PC-9 (cell line): ENCODE data around the gene GSTO2. TPM values are rescaled to one million over a fixed set of nuclear protein-coding genes. Genes with fewer than 3 reads are reported as not detected.

ENCODE experiments used
- BruUV-seq: library from RNA; stranded (reverse); fragments of 400-500 nt; replicated peaks from 2 replicates; lab custom pipeline; 2021; lab: Mats Ljungman, UMichigan
- CTCF ChIA-PET: fragments of 300-600 bp; sonication (Branson Sonifier 250); formaldehyde crosslinking; loops from one replicate; lab custom pipeline; 2022; ENCODE audit warnings: antibody characterized with exemption; lab: Charles Lee
- POLR2A ChIA-PET: fragments of 300-600 bp; sonication (Branson Sonifier 250); formaldehyde crosslinking; loops from one replicate; lab custom pipeline; 2022; ENCODE audit warnings: antibody characterized with exemption; ENCODE audit not compliant: unreplicated experiment; lab: Charles Lee
- DNase-seq, 2 experiments: peaks; one replicate each; pipeline versions ENCODE4 v3.0.0 to v3.0.0-alpha.2; 2015 to 2022; ENCODE audit warnings: mixed read lengths in 1 of 2
- H2AFZ ChIP-seq: fragments of 200-600 bp; sonication (generic); 2 replicates; pipeline ENCODE4 v1.8.1; 2017; ENCODE audit warnings: antibody characterized with exemption
- H3F3A ChIP-seq: fragments of 200-600 bp; sonication (generic); 2 replicates; pipeline ENCODE4 v1.8.1; 2017; ENCODE audit warnings: antibody characterized with exemption, mild to moderate bottlenecking, low read depth; ENCODE audit not compliant: insufficient read depth
- H3K27ac ChIP-seq: fragments of 200-600 bp; sonication (generic); 2 replicates; pipeline ENCODE4 v1.6.1; 2016; ENCODE audit warnings: mixed run types
- H3K27me3 ChIP-seq: fragments of 200-600 bp; sonication (generic); 2 replicates; pipeline ENCODE4 v1.6.1; 2016; ENCODE audit warnings: low read depth, mixed run types; ENCODE audit not compliant: insufficient read depth
- H3K36me3 ChIP-seq: fragments of 200-600 bp; sonication (generic); 2 replicates; pipeline ENCODE4 v1.6.1; 2016; ENCODE audit warnings: low read depth, mixed run types
- H3K4me1 ChIP-seq: fragments of 200-600 bp; sonication (generic); replicated peaks from 2 replicates; pipeline ENCODE4 v1.6.1; 2016; ENCODE audit warnings: mixed run types; ENCODE audit not compliant: insufficient read depth
- H3K4me2 ChIP-seq: fragments of 200-600 bp; sonication (generic); 2 replicates; pipeline ENCODE4 v1.6.1; 2017; ENCODE audit warnings: mixed run types
- H3K4me3 ChIP-seq: fragments of 200-600 bp; sonication (generic); 2 replicates; pipeline ENCODE4 v1.6.1; 2016; ENCODE audit warnings: mixed run types
- H3K79me2 ChIP-seq: fragments of 200-600 bp; sonication (generic); 2 replicates; pipeline ENCODE4 v1.6.1; 2017; ENCODE audit warnings: low read depth, mixed run types
- H3K9me2 ChIP-seq: fragments of 200-600 bp; sonication (generic); 2 replicates; pipeline ENCODE4 v1.8.1; 2017; ENCODE audit warnings: mild to moderate bottlenecking; ENCODE audit not compliant: insufficient read depth
- H3K9me3 ChIP-seq: fragments of 200-600 bp; sonication (generic); 2 replicates; pipeline ENCODE4 v1.8.1; 2016; ENCODE audit warnings: low read depth; ENCODE audit not compliant: insufficient read depth
- H4K20me1 ChIP-seq: fragments of 200-600 bp; sonication (generic); 2 replicates; pipeline ENCODE4 v1.8.1; 2017; ENCODE audit not compliant: insufficient read depth
- CTCF ChIP-seq: fragments of 200-600 bp; sonication (generic); conservative IDR thresholded peaks from 2 replicates; pipeline ENCODE4 v1.6.1; 2017; ENCODE audit warnings: mixed run types, antibody characterized with exemption, mild to moderate bottlenecking, moderate library complexity
- EZH2 ChIP-seq: fragments of 200-600 bp; sonication (generic); IDR thresholded peaks from 2 replicates; pipeline ENCODE4 v1.8.0; 2017; ENCODE audit warnings: antibody characterized with exemption, low read depth
- intact Hi-C: fragments of 100-400 bp; cut with micrococcal nuclease; formaldehyde crosslinking; loops from one replicate; pipeline ENCODE4 v1.10.0; 2022; ENCODE audit not compliant: unreplicated experiment
- total RNA-seq: library from RNA; stranded (reverse); gene quantifications from 2 replicates; pipeline ENCODE4 v1.2.3, GENCODE V29; 2021

The GSTO2 gene
- total RNA-seq, 1 experiment from 2014 or later = 3.3 TPM

DNA sequence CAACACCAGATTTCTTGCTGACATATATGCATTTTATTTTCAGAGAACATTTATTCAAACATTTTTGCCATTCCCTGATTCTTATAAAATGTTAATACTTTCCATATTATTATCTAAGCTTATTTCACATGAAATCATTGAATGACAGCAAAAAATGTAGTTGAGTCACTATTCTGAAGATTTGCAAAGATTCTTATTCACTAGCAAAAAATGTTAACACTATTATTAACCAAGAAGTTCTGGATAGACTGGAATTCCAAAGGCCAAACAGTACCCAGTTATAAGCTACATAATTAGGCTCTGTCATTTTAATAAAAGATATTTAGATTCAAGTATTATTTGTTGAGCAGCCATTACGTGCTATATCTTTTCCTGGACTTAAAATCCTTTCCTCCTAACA is 4.3 kb downstream of the GSTO2 start:
- H3K9me3 ChIP-seq = no peaks in the 10 kb centered on the region
- no peak overlapping the region for H3K27ac ChIP-seq
- ChIA-PET CTCF (interaction anchor here (0.5 to 0.6 kb wide), 2 partner anchors 39 to 322 kb away, joined by 3 to 4 read pairs; no protein-coding TSS in a partner anchor), POLR2A (interaction anchor here (0.7 kb wide), 1 partner anchor 445 kb away, joined by 5 read pairs; no protein-coding TSS in a partner anchor)
- no peaks in the 10 kb centered on the region for H3K36me3 ChIP-seq
- no peak overlapping the region for H3K4me2 ChIP-seq
- H3K27me3 ChIP-seq = no peaks in the 10 kb centered on the region
- H3K4me1 ChIP-seq = peaks cover 7% of the 10 kb centered on the region; the same call in 1 of the 2 replicates
- intact Hi-C loops = no loop called here
- no TSS peak for BruUV-seq
- DNase-seq = no peak
- no peak overlapping the region for H3K4me3 ChIP-seq
- H3K9me2 ChIP-seq = no peaks in the 10 kb centered on the region
- no peak overlapping the region for H2AFZ ChIP-seq
- H3F3A ChIP-seq = peaks cover 1% of the 10 kb centered on the region; the same call in 1 of the 2 replicates
- H3K79me2 ChIP-seq = peaks cover 3% of the 10 kb centered on the region
- no peaks in the 10 kb centered on the region for H4K20me1 ChIP-seq
- TF ChIP-seq EZH2 = no peak
- TF ChIP-seq CTCF = no peak

- Histone ChIP-seq H3K9me3 (no peaks in the 10 kb centered on the region), H3K4me2 (peak overlapping the region; percentile 84), H3K27ac (no peak overlapping the region), H3K4me3 (no peak overlapping the region; the same call in 1 of the 2 replicates), H2AFZ (peak overlapping the region; percentile 82), H4K20me1 (no peaks in the 10 kb centered on the region), H3F3A (no peaks in the 10 kb centered on the region), H3K36me3 (no peaks in the 10 kb centered on the region), H3K27me3 (no peaks in the 10 kb centered on the region), H3K79me2 (no peaks in the 10 kb centered on the region), H3K9me2 (no peaks in the 10 kb centered on the region), H3K4me1 (peaks cover 7% of the 10 kb centered on the region; the same call in 1 of the 2 replicates)
- CTCF ChIA-PET = interaction anchor here (0.5 to 0.9 kb wide), 4 partner anchors 11 to 321 kb away, joined by 3 to 5 read pairs (median 4); partner anchors contain the start of gene CFAP43
- TF ChIP-seq CTCF (no peak), EZH2 (no peak)
- no TSS peak for BruUV-seq
- no peak for DNase-seq
- POLR2A ChIA-PET = interaction anchor here (0.5 kb wide), 1 partner anchor 69 kb away, joined by 3 read pairs; no protein-coding TSS in a partner anchor
- intact Hi-C loops = no loop called here
Observed at GRCh38 chr10:104273899-104274575, 5.1 kb downstream of the GSTO2 start.

DNA sequence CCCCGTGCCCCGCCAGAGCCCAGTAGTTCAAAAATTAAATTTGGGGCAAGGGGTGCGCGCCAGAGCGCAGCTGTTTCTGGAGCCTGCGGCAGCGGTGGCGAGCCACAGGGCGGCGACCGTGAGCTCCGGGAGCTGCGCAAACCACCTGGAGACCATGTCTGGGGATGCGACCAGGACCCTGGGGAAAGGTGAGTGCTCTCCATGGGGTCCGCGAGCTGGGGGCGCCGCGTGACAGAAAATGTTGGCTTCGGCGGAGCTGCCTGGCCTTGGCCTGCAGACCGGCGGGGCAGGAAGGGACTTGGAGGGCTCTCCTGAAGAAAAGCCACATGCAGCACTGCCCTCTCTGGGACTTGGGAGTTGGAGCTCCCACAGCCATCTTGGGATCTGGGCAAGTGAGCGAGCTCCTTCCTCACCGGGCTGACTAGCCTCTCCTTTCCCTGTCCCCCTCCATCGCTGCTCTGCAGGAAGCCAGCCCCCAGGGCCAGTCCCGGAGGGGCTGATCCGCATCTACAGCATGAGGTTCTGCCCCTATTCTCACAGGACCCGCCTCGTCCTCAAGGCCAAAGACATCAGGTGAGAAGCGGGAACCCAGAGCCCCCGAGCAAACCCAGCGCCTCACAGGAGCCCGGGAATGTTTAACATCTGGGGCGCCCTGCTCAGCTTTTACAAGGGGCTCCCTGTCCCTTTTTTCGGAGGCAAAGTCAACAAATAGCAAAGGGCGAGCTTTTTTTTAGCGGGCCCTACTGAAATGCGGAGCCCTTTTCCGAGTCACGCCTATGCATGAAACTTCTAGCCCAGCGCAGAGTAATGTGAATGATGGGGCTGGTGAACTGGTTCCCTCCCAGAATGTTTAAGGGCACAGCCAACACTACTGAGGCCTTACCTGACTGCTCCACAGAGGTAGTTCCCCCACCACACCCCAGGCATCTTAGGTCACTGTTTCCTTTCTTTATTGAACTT is 6.1 kb downstream of the GSTO2 start:
- H3K9me3 ChIP-seq = no peaks in the 10 kb centered on the region
- H3K79me2 ChIP-seq = no peaks in the 10 kb centered on the region
- H4K20me1 ChIP-seq = no peaks in the 10 kb centered on the region
- H3K27me3 ChIP-seq = no peaks in the 10 kb centered on the region
- H2AFZ ChIP-seq = peak overlapping the region; percentile 82
- peak overlapping the region; percentile 84 for H3K4me2 ChIP-seq
- POLR2A ChIA-PET = interaction anchor here (0.5 to 0.6 kb wide), 2 partner anchors 30 to 68 kb away, joined by 3 read pairs; no protein-coding TSS in a partner anchor
- H3K27ac ChIP-seq = no peak overlapping the region
- TF ChIP-seq EZH2 = no peak
- peak; percentile 78 for TF ChIP-seq CTCF
- H3K9me2 ChIP-seq = no peaks in the 10 kb centered on the region
- no TSS peak for BruUV-seq
- peak overlapping the region; percentile 61 for H3K4me3 ChIP-seq
- CTCF ChIA-PET = interaction anchor here (0.6 to 0.9 kb wide), 3 partner anchors 12 to 245 kb away, joined by 3 to 5 read pairs (median 3); partner anchors contain the start of gene CFAP43
- no peaks in the 10 kb centered on the region for H3F3A ChIP-seq
- peaks cover 7% of the 10 kb centered on the region; the same call in 1 of the 2 replicates for H3K4me1 ChIP-seq
- no peaks in the 10 kb centered on the region for H3K36me3 ChIP-seq
- intact Hi-C loops = no loop called here
- peak in 1 of 2 experiments; percentile 34 for DNase-seq
